NCI-H146 treated with DMSO at 0.1 percent for 48 hours (cell line): Measurements from ENCODE around the gene SLC38A3.

Experiments
- DNase-seq: peaks from one replicate; lab custom pipeline; 2025; ENCODE audit not compliant: unreplicated experiment; lab: John Stamatoyannopoulos, UW

SLC38A3 gene

DNA sequence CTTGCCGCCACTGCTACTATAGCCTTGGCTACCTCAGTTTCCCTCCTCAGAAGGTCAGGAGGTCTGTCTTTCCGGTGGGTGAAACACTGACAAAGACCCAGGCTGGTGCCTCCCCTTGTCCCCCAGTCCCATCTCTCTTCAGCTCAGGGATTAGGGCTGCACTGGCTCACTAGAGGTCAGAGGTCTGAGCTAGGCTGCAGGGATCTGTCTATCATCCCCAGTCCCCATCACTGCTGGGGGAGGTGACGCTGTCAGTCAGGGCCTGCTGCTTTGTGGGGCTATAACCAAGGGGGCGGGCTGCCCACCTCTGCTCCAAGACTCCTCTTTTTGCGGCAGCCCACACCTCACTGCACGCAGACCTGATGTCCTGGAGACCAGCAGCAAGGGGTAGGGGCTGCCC is 36.3 kb upstream of the SLC38A3 start:
- no peak for DNase-seq

DNA sequence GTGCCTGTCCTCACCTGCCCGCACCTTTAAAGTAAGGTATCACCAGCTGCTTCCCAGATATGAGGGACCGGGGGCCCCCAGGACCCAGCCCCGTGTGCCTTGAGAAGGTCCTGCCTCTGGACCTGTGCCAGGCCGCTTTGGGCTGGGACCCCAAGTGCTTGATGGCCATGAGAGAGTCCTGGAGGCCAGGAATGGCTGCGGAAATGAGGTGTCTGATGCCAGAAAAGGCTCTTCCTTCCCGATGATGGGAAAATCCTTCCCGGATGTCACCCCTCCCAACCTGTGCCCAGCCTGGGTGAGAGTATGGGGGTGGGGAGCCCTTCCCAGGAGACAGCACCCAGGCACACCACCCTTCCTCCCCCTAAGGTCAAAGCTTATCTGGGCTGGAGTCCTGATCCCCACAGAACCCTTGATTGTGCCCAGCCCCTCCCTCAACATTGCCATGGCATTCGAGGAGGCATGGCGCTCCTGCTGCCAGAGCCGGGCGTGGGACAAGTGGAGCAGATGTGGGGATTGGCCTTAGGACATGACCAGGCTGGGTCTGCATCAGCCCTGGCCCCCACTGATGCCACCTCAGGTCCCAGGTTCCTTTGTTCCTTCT is 35.7 kb upstream of the SLC38A3 start:
- no peak for DNase-seq

DNA sequence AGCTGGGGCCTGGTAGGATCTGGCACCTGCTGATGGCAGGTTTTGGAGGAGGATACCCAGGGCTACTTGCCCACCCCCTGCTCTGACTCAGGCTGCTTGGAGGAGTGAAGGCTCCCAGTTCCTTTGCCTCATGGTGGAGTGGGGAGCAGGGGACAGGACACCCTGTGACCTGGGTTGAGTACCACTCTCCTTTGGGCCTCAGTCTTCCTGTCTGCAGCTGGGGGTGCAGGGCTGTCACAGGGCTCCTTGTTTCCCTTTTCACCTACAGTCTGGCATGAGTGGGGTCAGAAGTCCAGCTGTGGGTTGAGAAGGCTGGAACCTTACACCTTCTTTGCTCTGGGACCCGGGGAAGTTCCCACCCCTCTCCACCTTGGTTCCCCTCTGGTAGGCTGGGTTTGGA is 35.2 kb upstream of the SLC38A3 start:
- DNase-seq, result no peak

DNA sequence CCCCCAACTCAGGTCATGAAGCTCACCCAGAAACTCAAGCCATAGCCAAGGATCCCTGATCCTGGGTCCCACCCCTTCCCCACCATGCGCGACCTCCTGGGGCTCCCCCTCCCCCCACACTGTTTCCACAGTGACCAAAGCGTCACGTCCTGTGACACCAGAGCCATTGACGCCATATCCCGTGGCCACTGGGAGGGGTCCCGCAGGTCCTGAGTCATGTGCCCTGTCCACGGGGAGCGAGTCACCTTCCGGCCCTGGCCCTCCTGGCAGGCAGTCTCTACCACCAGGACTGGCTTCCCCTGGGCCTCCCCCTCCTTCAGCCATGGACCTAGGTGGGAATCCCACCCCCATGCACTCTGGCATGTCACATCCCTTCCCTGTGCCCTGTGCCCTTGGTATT is 34.4 kb upstream of the SLC38A3 start:
- DNase-seq, result no peak

DNA sequence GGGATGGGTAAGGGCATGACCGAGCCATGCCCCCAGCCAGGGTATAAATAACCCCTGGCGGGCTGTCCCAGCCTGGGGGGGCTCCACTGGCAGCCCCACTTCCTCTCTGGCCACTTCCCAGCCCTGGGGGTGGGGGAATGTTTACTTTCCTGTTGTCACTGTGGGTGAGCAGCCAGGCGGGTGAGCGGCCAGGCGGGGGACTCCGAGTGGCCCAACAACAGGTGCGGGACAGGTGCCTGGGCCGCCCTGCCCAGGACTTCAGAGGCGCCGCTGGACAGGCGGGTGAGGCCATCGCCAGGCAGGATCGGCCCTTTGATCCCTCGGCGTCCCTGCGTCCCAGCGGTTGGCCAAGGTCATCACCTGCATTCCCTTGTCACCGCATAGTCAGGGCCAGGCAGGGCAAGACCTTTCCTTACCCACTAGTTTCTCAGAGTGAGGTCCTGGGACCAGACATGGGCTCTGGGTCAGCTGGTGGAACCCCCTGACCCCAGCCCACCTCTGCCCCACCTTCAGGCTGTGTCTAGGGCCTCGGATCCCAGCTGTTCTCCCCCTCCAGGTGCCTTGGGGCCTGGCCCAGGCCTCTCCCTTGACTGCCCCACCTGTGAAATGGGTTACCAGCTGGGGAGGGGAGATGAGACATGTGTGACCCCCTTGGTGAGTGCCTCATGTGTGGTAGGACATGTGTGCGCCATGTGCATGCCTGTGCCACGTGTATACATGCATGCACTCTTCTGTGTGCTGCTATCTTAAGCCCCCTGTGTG is 33.4 kb upstream of the SLC38A3 start:
- no peak for DNase-seq

DNA sequence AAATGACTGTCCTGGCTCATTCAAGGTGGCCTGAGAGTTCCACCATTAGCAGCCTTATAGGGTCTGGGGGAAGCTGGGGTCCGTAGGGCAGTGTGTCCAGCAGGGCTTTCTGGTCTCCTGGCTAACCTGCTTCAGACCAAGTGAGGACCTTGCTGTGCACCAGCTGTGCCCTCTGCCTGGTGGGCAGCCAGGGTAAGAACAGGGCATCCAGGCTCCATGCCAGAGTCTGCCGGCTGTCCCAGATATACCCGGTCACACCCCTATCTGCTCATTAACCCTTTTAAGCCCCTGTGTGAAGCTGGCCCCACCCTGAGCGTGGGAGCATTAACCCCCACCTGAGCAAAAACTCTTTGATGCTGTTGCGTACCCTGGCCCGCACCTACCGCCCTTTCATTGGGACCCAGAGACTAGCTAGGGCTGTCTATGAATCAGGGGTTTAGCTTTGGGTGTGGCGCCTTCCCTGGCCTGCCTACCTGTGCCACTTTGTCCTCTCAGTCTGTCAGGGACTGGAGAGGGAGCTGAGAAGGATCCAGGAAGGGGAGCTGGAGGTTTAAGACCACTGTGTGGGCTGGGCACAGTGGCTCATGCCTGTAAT is 32.3 kb upstream of the SLC38A3 start:
- no peak for DNase-seq

DNA sequence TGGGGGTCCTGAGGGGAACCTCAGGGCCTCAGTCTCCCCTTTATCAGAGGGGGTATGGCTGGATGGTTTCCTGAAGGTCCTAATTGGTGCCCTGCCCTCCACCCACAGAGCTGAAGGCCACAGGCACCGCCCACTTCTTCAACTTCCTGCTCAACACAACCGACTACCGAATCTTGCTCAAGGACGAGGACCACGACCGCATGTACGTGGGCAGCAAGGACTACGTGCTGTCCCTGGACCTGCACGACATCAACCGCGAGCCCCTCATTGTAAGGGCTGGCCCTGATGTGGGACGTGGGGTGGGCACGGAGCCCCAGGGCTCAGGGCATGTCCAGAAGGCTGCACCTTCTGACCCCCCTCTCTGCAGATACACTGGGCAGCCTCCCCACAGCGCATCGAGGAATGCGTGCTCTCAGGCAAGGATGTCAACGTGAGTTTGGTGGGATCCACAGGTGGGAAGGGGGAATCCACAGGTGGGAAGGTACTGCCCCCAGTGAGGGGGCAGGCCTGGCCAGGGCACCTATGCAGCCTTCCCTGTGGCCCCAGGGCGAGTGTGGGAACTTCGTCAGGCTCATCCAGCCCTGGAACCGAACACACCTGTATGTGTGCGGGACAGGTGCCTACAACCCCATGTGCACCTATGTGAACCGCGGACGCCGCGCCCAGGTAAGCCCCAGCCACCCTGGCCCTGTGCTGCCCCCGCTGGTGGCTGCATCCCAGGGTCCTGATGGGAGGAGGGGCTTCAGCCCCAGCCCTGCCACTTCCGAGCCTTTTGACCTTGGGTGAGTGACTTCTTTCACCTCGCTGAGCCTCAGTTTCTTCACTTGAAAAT is 31.2 kb upstream of the SLC38A3 start:
- DNase-seq, result no peak

DNA sequence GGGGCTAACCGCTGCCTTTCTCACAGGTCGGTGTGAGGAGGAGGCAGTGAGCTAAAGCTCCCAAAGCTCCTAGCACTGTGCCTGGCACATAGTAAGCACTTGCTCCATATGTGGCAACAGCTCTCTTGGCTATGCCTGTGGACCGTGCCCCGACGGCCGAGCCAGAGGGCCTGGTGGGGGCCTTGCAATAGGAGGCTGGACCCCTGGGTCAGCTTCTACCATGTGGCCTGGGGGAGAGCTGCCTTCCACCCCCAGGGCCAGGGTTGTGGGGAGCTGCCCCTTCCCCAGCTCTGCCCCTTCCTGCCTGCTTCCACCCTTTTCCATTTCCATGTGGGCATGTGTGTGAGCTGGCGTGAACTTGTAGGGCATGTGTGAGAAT is 30.6 kb upstream of the SLC38A3 start:
- DNase-seq, result no peak

DNA sequence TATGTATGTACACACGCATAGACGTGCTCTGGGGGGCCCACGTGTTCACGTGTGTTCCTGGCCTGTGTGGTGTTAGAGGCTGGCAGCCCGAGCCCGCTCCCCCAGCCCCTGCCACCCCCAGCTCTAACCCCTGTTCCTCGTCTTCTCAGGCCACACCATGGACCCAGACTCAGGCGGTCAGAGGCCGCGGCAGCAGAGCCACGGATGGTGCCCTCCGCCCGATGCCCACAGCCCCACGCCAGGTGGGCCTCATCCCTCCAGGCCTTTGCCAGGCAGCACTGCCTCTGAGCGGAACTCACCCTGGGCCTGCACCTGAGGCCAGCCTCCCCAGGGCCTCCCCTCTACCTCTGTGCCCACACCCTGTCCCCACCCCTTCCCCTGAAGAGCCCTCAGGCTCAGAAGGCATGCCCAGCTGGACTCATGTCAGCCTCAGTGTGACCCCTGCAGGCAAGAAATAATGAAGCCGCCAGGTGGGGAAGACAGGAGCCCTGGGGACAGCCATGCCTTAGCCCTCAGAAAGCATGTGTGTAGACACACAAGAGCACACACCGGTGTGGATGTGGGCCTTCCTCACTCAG is 30.0 kb upstream of the SLC38A3 start:
- no peak for DNase-seq

DNA sequence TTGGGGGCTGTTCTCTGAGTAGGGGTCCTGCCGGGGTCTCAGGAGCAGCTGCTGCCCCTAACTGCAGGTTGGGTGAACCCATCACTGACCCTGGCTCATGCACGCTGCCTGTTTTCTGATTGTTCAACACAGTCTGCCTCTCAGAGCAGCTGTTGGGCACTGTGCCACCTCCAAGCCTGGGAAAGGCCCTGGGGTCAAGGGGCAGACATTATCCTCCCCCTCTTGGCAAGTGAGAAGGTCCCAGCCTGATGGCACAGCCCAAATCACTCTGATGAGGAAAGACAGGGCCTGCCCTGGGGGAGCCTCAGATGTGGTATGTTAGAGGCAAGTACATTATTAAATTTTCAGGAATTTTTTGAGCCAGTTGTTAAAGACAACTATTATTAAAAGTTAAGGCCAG is 27.7 kb upstream of the SLC38A3 start:
- DNase-seq, result no peak

DNA sequence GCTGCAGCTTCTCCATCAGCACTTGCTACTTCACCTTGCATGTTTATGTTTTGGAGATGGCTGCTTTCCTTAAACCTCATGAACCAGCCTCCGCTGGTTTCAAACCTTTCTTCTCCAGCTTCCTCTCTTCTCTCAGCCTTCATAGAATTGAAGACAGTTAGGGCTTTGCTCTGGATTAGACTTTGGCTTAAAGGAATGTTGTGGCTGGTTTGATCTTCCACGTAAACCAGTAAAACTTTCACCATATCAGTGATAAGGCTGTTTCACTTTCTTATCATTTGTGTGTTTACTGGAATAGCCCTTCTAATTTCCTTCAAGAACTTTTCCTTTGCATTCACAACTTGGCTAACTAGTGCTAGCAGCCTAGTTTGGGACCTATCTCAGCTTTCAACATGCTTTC is 25.4 kb upstream of the SLC38A3 start:
- DNase-seq, result no peak

DNA sequence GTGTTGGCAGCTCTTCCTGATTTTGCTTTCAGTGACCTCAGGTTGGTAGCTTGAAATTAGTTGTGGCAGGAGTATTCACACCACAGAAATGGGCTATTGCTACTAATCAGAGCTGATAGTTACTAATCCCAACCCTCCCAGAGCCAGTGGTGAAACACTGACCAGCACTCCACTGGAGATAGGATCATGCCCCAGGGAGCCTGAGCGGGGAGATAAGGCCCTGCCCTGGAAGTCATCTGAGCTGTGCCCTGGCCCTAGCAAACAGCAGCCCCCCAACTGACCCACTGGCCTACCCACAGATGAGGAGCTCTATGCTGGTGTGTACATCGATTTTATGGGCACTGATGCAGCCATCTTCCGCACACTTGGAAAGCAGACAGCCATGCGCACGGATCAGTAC is 23.1 kb upstream of the SLC38A3 start:
- DNase-seq, result no peak

DNA sequence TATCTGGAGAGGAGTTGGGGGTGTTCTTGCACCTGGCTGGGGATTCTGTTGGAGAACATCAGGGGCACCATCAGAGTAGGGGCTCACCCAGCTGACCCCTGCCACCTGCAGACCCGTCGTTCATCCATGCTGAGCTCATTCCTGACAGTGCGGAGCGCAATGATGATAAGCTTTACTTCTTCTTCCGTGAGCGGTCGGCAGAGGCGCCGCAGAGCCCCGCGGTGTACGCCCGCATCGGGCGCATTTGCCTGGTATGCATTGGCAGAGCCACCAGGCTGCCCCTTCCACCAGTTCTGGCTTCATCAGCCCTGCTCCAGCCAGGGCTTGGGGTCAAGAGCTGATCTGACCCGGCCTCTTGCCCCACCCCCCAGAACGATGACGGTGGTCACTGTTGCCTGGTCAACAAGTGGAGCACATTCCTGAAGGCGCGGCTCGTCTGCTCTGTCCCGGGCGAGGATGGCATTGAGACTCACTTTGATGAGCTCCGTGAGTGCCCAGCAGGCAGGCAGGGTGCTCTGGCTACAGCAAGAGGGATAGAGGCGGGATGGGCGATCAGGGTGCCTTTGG is 22.5 kb upstream of the SLC38A3 start:
- no peak for DNase-seq

DNA sequence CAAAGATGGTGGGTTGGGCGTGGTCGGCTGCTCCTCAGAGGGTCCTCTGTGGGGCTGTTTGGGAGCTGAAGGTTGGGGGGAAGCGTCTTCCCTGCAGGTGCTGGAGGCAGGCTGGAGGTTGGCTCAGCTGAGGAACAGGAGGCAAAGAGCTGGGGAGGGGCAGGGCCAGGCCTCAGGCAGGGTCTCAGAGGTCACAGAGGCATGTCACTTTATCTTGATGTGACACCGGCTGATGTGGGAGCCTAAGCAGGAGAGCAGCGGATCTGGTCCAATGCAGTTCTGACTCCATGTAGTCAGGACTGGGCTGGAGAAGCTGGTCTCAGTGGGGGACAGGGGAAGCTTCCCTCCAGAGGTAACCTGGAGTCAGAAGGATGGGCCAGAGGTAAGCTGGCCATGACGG is 21.3 kb upstream of the SLC38A3 start:
- no peak for DNase-seq

DNA sequence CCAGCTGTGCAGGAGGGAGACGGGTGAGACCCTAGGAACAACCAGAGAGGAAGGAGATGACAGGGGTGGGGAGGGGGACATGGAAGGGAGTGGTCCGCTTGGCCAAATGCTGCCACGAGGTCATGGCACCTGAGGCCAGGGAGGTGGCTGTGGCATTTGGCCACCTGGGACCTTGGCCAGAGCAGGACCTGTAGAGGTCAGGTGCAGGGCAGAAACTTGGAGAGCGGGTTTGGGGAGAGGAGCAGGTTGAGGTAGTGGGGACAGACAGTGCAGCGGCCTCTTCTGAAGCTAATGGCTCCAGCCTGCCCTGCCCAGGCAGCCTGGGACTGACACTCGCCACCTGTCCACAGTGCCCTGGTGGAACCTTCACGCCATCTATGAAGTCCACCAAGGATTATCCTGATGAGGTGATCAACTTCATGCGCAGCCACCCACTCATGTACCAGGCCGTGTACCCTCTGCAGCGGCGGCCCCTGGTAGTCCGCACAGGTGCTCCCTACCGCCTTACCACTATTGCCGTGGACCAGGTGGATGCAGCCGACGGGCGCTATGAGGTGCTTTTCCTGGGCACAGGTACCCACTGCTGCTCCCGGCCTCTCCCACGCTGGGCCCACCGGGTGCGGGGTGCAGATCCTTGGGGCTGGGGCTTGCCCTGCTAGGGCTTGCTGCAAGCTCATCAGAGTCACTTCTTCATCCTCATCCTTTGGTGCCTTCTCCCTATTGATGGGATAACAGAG is 20.7 kb upstream of the SLC38A3 start:
- DNase-seq, result no peak

DNA sequence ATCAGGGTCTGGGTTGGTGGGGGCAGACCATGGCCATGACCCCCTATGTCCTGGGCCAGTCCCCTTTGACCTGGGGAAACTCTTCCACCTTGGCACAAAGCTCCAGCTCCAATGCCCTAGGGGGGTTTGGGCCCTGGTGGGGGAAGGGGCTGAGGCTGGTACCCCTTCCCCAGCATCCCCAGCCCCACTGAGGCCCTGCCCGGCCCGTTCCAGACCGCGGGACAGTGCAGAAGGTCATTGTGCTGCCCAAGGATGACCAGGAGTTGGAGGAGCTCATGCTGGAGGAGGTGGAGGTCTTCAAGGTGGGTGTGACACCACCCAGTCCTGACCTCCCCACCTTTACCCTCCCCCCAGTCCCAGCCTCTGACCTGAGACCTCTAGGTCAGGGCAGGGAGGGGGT is 19.8 kb upstream of the SLC38A3 start:
- no peak for DNase-seq

DNA sequence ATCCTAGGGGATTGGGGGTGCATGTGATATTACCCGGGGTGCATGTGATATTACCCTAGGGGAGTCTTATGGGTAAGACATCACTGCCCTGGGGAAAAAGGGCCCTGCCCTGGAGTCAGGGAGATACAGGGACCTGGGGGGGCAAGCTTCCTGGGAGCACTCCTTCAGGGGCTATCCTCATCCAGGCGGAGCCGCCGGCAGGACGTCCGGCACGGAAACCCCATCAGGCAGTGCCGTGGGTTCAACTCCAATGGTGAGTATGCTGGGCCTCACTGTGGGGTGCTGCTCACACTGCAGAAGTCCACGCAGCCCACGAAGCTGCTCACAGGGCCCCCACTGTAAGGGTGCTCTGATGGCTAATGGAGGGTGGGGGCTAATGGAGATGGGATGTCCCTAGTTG is 19.0 kb upstream of the SLC38A3 start:
- DNase-seq, result no peak

DNA sequence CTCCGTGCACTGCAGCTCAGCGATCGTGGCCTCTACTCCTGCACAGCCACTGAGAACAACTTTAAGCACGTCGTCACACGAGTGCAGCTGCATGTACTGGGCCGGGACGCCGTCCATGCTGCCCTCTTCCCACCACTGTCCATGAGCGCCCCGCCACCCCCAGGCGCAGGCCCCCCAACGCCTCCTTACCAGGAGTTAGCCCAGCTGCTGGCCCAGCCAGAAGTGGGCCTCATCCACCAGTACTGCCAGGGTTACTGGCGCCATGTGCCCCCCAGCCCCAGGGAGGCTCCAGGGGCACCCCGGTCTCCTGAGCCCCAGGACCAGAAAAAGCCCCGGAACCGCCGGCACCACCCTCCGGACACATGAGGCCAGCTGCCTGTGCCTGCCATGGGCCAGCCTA is 17.3 kb upstream of the SLC38A3 start:
- no peak for DNase-seq

DNA sequence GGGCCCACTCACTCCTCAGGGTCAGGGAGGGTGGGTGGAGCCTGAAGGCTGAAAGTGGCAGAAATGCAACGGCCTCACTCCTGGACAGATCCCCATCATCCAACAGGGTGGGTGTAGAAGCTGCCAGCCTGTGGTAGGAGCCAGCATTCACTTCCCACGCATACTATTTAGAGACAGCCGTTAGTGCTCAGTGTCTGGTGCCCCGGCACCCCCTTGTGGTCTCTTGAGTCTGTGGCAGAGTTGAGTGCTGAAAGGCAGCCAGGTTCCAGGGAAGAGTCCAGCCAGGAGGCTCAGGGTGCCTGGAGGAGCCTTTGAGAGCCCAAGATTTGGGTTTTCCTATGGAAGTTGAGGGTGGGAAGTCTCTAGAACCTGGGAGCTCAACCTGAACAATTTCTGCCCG is 15.8 kb upstream of the SLC38A3 start:
- DNase-seq, result peak; percentile 15

DNA sequence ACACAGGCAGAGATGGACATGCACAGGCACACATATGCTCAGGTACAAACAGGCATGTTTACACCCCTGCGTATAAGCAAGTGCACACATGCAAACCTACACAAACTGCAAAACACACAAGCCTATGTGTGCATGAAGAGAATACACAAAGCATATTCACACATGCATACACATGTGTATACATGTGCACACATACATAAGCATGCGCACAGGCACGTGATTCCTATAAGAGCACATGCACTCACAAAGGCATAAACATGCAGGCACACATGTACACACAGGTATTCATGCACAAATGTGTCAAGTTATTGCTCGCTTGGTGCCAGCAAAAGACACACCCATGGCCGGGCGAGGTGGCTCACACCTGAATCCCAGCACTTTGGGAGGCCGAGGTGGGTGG is 15.1 kb upstream of the SLC38A3 start:
- DNase-seq, result no peak
